NCI-H446 treated with DMSO at 0.1 percent for 48 hours (cell line): Measurements from ENCODE around the gene ANXA6.

Experiments
- DNase-seq: peaks from one replicate; lab custom pipeline; 2025; lab: John Stamatoyannopoulos, UW

The ANXA6 gene

DNA sequence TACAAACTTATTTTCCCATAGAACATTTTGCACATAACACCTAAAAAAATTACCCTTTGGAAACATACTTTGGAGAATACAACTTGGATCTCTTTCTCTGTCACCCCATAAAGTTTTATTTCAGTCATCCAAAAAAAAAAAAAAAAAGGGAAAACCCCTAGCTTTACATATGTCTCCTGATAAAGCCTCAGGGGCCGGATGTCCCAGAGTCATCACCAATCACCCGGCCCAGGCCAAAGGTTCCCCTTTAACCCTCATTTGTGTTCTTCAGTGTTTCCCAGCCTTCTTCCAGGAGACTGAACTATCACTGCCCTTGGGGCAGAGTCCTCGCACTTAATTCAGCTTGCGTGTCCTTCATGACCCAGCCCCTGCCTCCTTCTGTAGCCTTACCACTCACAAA is 28.8 kb downstream of the ANXA6 start:
- no peak for DNase-seq

DNA sequence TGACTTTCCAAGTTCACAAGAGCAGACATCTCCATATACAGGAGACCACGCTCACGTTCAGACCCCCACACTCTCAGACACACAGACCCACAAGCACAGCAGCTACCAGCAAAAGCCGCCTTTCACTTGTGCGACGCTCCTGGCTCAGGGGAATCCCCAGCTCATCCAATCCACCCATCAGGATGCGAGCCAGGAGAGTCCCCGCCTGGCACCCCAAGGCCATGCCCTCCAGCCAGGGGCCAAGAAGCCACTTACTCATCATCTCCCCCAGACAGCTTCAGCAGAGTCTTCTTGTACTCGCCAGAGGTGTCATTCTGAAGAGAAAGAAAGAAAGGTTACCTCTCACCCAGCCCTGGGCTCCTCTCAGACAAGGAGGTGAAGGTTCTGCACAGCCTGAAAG is 29.7 kb downstream of the ANXA6 start:
- DNase-seq = no peak

DNA sequence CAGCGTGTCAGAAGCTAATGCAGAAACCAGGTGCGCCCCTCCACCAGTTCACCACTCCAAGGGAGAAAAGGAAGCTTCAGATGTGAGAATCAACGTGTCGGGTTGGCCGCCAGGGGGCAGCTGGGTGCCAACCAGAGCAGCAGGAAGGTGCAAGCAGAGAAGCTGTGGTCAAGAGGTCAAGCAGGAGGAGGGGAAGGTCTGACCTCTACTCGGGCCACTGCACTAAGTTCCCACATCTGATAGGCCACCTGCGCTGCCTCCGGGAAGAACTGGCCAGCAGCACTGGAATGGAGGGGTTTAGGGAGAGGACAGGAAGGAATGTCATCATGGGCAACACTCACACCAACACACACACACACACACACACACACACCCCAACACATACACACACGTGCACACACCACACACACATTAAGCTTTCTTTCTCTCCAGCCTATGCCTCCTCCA is 31.4 kb downstream of the ANXA6 start:
- no peak for DNase-seq

DNA sequence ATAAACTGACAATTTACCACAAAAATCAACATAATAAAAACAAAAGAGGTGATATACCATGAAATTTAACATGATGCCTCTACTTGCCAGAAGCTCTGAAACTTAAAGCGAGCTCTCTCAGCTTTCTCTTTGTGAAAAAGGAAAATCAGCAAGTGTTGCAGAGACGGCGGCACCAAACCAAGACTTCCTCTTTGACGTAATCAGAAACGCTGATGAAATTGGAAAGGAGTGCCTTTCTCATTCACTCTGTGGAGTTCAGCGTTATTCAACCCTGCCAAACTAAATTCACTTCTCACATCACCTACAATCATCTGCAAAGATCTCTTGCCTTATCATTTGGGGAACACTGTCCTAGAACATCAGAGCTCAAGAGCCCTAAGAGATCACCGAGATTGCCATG is 32.2 kb downstream of the ANXA6 start:
- DNase-seq = no peak

DNA sequence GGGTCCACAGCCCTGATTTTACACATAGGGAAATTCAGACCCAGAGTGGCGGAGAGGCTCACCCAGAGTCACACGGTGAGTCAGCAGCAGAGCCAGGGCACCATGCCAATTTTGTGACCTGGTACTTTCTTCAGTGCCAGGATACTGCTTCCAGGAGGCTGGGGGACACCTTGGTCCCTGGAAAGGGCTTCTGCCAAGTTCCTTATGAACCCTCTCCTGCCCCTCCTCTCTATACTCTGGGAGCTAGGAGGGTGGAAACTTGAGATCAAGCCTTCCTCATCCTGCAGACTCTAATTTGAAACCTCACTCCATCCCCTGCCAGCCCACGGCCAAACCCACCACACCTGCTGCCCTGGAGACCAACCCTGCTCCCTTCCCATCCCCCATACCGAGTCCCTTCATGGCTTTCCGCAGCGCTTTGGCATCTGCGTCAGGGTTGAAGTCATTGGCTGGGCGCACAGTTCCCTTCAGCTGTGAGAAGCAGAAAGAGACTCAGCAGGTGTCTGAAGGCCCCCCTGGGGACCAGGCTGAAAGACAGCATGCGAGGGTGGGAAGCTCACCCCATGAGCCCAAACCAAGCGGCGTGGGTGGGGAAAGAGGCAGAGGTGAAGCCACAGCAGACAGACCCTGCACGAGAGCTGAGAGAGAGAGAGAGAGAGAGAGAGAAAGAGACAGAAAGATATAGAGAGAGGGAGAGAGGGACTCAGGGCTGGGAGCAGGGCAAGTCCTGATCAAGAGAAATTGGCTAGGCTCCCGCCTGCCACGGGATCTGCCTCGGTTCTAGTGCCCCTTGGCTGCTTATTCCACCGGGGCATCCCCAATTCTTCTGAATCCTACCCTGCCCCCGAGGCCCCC is 33.5 kb downstream of the ANXA6 start:
- DNase-seq = no peak

DNA sequence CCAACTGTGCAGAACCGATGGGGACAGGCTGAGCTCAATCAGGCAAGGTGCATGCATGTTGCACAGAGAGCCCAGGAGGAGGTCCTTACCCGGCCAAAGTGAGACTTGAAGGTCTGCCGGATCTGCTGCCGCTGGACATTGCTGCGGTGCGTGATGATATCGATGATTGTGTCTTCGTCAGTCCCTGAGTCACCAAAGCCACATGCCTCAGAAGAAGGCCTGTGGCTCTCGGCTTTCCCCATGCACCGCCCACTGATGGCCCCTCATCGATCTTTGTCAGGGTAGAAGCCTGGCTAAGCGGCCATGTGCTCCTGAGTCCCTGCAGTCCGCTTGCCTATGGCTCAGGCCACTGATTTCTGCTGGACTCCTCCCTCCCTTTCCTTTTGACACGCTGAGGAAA is 34.8 kb downstream of the ANXA6 start:
- no peak for DNase-seq

DNA sequence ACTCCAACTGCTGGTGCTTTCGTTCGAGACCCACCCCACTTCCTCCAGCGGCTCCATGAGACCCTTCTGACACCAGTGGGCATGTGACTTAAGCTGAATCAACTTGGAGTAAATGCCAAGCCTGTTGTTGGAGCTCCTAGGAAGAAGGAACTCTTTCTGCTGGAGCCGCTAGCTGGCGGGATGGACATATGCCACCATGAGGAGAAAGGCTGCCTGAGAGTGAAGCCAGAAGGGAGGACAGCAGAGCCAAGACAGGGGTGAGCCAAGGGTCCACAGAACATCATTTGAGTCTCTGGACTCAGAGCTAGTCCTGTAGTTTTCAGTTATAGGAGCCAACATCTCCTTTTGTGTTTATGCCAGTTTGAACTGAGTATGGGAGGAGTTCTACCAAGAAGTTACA is 35.9 kb downstream of the ANXA6 start:
- DNase-seq = no peak

DNA sequence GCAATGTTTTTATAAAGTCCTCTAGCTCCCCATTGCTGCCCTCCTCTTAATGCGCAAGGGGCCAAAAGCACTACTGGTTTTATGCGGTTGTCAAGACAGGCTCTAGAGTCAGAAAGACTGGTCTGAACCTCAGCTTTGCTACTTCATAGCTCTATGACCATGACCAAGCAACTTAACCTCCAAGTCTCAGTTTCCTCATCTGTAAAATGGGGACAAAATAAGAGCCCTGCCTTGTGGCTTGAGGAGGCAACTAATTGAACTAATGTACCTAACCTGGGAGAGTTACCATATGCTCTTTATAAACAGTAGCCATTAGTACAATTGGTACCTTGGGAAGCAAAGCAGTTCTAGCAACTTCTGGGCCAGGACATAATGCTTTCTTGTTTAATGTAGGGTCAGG is 36.5 kb downstream of the ANXA6 start:
- no peak for DNase-seq

DNA sequence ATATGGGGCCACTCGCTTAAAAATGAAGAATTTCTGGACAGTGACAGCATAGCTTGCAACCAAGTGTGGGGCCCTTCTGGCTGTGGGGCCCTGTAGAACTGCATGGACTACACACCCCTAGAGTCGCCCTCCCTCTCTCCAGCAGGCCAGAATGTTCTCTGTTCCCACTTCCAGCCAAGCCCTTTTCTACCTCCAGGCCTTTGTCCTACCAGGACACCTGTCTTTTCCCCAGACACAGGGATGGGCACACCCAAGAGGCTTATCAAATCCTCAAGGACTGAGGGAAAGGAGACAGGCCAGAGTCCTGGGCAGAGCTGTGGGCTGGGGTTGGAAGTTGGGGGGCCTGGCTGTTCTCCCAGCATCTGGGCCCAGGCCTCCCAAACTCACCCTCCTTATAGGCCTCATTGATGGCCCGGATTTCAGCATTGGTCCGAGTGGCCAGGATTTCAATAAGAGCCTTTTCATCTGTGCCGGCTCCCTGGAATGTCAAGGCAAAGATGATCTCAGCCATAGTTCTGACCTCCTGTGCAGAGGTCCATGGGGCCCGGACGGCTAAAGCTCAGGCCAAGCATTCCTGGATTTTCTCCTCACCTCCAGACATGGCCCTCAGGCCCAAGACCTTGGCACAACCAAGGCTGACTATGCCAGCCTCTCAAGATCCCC is 38.5 kb downstream of the ANXA6 start:
- DNase-seq = no peak

DNA sequence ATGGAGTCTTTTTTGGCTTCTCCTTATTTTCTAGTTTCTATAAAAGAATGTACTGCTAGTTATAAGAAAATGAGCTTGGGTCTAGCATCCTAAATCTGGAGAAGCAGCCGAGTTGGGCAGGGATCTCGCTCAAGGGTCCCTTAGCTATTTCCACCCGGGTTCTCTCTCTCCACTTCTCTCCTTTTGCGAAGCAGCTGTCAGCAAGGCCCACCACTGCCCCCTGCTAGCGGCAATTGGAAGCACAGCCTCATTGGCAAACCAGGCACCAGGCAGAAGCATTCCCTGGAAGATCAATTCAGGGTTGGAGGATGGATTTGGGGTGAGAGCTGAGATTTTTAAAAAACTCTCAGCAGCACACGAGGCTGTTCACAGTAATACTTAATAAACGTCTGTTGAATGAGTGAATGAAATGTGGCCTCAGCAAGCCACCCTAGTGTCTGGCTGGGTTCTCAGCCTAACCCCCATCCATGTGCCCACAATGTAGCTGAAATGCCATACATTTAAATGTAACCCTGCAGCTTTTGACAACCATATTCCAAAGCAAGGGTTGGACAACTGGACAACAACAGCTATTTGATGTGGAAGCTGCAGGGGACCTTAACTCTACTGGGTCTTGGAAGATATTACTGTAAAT is 42.2 kb downstream of the ANXA6 start:
- no peak for DNase-seq

DNA sequence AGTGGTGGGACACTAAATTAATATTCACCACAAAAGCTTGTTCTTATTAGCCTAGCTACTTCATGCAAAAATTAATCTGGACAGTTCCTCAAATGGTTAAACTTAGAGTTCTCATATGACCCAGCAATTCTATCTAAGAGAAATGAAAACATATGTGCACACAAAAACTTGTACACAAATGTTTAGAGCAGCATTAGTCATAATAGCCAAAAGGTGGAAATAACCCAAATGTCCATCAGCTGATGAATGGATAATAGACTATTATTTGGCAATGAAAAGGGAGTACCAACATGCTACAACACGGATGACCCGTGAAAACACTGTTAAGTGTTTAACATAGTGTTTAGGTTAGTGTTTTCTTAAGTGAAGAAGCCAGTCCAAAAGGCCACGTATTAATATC is 43.9 kb downstream of the ANXA6 start:
- no peak for DNase-seq

DNA sequence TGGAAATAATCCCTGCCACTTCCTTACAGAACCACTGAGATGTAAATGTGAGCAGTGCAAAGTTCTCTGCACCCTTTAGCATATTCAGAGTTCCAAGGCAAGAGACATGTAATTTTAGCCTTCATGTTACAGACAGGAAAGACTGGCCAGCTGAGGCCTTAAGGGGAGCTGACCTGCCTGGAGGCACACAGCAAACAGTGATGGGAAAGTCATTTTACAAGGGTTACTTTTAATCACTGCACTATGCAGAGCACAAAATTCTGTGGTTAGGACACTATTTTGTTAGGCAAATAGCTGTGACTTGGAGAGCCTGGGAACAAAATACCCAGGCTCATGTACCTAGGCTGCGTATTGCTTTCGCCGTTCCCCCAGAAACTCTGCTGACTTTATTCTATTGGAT is 46.6 kb downstream of the ANXA6 start:
- no peak for DNase-seq

DNA sequence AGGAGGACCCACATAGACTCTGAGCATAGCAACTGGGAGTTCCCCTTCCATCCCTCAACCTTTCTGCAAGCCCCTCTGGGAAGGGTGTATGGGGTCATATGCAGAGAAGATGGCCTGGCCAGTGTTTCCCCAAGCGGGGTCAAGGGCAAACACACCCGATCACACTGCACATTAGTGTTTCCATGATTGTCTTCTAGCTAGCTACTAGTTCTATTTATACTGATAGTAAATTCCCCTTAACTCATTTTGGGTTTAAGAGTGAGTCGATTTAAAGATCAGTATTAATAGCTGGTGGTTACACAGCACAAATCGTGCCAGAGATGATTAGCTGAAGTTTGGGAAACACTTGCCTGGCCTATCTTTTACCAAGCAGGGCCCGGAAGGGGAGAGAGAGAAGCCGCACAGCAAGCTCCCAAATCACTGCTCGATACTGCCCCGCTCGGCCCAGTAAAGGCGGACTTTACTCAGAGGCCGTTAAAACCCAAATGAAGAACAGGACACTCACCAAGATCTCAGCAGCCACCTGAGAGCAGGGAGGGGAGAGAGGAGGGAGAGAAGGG is 47.4 kb downstream of the ANXA6 start:
- DNase-seq = no peak

DNA sequence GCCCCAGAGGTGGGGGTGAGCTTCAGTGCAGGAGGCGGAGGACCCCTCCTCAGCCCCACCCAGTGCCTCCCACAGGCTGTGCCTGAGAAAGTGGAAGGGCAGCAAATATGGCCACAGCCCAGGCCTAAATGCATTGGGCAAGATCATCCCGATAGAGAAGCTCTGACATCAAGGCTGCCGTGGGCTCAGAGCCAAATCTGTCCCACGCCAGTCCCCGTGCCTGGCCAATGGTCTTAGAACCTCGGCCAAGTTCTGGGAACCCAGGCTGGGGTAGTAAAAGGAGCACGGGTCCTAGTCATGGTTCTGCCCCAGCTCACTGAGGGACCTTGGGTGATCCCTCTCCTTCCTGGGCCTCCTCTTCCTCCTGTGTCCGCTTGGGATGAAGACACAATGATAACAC is 49.0 kb downstream of the ANXA6 start:
- DNase-seq = no peak

DNA sequence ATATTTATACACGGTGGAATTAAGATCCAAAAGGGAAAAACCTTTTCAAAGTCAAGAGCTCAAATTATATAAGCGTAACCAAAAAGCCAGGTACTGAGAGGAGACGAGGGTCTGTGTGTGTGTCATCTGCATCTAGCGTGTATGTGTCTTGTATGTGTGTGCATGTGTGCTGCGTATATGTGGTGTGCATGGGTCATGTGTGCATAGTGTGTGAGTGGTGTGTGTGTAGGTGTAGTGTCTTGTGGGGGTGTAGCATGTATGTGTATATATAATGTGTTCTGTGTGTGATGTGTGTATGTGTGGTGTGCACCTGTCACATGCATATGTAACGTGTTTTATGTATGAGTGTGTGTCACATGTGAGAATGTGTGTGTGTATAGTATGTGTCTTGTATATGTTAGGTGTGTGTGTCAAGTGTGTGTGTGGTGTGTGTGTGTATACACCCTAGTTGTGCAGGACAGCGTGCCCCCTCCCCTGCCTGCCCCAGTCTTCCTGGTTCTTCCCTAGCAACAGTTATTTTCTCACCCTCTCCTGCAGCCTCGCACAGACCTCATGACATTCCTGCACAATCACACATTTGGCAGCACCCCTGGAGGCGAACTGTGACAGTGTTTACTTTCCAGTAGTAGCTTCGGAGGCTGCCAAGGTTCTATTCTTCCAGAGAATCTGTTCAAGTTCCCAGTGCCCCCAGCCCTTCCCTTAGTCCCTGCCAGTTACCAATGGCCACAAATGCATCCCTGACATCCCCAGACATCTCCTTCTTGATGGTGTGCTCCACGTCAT is 49.6 kb downstream of the ANXA6 start:
- no peak for DNase-seq

DNA sequence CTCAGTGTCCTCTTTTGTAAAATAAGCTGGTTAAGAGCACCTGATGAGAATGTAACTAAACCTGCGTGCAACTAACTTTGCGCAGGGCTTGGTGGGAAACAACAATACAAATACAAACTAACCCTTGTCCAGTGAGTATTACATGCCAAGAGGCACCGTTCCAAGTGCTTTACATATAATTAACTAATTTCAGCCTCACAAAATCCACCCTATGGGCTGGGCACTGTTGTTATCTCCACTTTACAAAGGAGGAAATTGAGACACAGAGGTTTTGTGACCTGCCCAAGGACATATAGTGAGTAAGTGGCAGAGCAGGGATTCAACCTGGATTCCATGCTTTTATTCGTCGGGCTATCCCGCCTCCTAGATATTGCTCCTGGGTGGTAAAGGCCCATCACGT is 50.5 kb downstream of the ANXA6 start:
- no peak for DNase-seq

DNA sequence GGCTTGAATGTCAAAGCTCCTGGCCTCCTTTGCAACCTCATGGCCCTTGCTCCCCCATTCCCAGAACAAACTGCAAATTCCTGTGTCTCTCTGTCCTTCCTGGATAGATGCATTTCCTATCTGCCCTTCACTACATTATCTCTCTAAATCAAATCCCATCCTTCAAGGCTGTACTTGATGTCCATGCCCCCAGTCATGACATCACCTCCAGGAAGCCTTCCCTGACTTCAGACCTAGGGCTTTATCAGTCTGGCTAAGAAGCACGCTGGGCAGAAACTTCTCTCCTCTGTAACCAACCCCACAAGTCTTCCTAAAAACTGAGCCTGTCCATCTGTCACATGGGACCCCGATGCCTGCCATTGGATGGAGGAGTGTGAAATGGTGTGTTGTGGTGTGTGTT is 51.1 kb downstream of the ANXA6 start:
- DNase-seq = no peak

DNA sequence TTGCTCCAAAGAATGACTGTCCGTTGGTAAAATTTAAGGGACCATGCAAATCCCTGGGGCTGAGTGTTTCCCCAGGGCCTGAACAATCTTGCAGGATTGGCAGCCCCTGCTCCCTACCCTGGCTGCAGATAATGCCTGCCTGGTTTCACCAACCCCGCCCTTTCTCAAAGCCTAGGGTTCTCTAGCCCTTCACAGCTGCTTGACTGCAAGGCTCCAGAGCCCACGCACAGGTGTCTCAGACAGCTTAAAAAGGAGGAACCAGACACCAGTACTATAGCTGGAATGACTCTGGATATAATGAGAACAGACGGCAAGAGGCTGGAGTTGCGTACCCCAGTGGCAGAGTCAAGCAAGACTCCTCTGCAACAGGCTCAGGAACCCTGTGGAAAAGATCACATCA is 51.5 kb downstream of the ANXA6 start:
- no peak for DNase-seq

DNA sequence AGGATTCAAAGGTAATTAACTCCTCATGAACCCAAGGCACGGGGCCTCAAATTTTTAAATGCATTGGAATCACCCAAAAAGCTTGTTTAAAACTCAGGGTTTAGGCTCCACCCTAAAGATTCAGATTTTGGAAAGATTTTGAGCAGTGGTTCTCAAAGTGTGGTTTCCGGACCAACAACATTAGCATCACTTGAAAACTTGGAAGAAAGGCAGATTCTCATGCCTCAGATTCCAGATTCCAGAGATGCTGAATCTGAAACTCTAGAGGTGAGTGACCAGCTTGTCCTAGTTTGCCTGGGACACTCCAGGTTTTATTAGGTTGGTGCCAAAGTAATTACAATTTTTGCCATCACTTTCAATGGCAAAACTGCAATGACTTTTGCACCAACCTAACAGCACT is 52.0 kb downstream of the ANXA6 start:
- no peak for DNase-seq

DNA sequence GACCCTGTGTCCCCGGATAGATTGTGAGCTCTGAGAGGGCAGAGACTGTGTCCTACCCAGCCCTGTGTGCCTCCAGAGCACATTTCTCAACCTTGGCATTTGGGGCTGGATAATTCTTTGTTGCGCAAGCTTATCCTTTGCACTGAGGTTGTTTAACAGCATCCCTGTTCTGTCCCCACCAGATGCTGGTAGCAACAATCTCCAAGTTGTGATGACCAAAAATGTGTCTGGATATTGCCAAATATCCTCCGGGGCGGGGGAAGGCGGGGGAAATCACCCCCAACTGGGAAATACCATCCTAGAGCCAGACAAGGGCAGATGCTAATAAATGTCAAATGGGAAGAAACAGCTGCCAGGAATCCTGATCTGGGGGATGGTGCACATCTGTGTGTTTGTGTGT is 52.8 kb downstream of the ANXA6 start:
- no peak for DNase-seq

DNA sequence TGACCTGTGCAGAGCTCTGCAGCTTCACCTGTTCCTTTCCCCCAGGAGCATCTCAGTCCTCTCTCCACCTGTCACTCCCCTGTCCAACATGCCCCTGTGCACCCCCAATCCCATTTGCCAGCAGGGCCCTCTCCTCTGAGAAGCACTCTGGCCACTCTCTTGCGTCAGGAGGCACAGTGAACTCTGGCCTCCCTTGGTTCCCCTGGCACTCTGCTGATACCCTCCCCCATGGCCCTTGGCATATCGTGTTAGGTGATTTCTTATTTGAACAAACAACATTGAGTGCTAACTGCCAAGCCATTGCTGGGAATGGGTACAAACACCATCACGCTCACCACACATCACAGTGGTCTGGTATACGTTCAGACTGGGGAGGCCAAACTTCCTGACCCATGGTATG is 55.8 kb downstream of the ANXA6 start:
- no peak for DNase-seq

DNA sequence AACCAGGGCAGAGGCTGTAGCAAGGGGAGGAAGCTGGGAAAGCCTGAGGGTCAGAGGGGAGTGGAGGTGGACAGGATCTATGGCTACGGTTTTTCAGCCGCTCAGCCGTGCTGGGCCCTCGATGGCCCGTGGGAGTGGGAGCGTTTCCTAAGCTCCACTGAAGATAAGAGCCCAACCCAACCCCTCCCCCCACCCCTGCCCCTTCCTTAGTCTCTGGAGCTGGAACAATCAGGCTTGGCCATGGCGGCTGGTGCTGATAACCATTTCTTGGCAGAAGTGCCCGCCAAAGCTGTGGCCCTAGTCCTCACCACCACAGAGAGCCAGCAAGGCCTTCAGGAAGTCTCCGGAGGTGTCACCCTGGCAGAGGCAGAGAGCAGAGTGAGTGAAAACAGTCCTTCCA is 56.4 kb downstream of the ANXA6 start:
- DNase-seq = no peak
